ENCODE results near the gene IFT52.

DNA sequence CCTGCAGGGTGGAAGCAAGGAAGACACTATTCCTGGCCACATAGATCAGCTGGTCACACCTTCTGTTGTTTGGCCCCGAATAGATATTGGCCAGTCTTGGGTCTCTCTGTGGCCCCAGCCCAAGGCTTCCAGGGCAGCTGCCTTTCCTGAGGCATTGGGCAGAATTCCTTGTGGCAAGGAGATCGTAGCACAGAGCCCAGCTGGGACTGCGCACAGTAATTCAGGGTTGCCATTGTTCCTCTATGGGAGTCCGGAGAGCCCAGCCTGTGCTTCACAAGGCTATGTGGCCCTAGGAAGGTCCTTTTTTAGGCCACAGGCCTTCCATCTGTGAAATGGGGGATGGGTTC, 25.0 kb upstream of the IFT52 start:
- TF ChIP-seq, protein P1, sequence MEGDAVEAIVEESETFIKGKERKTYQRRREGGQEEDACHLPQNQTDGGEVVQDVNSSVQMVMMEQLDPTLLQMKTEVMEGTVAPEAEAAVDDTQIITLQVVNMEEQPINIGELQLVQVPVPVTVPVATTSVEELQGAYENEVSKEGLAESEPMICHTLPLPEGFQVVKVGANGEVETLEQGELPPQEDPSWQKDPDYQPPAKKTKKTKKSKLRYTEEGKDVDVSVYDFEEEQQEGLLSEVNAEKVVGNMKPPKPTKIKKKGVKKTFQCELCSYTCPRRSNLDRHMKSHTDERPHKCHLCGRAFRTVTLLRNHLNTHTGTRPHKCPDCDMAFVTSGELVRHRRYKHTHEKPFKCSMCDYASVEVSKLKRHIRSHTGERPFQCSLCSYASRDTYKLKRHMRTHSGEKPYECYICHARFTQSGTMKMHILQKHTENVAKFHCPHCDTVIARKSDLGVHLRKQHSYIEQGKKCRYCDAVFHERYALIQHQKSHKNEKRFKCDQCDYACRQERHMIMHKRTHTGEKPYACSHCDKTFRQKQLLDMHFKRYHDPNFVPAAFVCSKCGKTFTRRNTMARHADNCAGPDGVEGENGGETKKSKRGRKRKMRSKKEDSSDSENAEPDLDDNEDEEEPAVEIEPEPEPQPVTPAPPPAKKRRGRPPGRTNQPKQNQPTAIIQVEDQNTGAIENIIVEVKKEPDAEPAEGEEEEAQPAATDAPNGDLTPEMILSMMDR (IDR thresholded peaks at IDR 0.05), result no peak
- no peak for TF ChIP-seq POLR2A (IDR thresholded peaks at IDR 0.05)
